ENCODE data around the gene CCDC33.
"Not testable (repeated sequence)": the region's sequence is repeated elsewhere in the genome, so short reads cannot be mapped to it uniquely, and the experiment has no call there.

Gene CCDC33

DNA sequence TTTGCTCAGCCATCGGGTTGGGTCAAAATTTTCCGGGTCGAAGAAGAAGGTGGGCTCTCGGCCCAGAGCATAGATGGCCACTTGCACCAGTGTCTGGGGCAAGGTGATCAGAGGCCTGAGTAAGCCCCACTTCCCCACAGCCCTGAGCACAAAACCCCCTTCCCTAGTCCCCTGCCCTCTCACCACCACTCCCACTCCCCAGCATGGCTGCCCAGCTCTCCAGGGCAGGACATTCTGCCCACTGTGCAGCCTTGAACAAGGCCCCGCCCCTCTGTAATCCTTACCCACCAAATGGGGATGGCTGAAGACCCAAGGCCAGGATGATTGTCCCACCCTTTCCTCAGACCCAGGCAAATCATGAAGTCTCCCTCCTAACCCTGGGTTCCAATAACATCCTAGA lies 102.5 kb downstream of the CCDC33 start:
- DNase-seq, result no peak

DNA sequence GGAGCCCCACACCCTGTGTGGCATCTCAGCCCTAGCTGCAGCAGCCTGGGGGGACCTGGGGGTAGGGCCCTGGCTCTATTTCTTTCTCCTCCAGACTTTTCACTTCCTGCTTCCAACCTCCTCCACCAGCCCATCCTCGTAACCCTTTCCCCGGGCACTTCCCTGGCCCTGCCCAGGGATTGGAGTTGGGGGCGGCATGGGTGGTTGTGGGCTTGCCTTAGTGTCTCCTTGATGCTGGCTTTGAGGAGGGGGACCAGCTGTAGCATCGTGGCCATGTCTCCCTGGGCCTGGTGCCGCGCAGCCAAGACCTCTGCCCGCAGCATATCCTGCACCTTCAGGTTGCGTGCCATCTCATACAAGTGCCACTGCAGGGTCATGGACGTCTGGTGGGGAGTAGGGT lies 103.2 kb downstream of the CCDC33 start:
- DNase-seq, result no peak

DNA sequence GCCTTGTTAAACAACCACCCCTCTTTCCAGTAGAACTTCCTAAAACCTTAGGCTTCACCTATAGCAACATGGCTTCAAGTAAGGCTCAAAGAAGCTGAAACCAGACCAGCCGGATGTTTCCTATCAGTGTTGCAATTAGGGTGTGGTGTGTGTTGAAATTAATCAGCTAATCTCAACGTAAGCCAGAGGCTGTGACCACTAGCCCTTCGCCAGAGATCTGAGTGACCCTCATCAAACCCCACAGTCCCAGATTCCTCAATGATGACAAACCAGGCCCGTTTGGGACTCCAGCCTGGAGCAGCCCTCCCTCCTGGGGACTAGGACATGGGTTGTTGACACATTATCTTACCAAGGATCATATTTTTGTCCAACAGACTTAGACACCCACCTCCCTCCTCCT lies 104.0 kb downstream of the CCDC33 start:
- DNase-seq, result no peak

DNA sequence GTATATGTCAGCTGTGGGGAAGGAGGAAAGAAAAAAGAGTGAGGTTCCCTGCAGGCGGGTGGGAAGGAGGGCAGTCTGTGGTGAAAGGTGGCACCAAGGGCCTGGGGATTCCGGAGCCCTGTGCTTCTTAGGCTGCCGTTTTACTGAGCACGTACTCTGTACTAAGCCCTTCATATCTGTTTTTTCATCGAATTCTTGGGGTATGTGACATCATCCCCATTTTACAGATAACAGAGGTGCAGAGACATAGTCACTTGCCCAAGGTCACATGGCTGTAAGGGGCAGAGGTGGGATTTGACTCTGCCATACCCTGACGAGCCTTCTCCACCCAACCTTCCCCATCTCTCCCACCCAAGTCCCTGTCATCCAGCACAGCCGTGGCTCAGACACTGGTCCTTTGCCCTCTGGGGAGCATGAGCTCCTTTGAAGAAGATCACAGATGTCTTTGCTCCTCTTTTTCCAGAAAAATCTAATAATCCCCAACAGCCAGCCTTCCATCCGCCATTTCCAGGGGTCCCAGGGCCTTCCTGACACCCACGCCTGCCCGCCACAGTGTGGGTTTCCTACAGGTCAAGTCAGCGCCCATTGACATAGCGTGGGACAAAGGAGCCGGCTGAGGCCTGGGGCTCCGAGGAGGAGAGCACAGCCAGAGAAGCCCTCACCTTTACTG lies 107.1 kb downstream of the CCDC33 start:
- DNase-seq, result no peak

DNA sequence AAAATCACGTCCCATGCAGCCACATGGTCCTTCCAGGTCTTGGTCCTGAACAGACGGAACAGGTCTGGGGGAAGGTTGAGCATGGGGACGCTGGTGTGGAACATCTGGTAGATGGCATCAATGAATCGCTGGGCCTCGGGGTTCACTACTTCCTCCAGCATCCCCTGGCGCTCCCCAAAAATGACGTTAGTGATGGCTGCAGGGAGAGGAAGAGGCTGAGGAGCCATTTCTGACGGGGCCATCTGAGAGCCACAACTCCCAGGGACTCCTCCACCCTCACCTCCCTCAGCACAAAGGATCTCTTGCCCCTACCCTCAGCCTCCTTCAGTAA lies 107.6 kb downstream of the CCDC33 start:
- DNase-seq, result no peak

DNA sequence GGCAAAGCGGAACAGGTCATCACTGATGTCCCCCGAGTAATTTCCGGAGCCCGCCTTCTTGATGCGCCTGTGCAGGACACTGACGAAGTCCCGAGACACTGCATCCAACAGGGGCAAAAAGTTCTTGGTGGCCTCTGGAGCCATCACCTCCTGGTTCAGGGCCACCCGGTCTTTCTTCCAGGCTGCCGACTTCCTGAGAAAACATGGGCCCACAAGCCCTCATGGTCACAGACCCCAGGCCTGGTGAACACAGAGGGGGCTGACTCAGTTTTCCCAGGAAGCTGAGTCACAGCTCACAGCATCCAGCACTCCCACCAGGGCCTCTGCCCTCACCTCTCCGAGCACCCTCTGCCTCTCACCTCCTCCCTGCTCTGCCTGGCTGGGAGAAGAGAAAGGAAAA lies 108.9 kb downstream of the CCDC33 start:
- no peak for DNase-seq

DNA sequence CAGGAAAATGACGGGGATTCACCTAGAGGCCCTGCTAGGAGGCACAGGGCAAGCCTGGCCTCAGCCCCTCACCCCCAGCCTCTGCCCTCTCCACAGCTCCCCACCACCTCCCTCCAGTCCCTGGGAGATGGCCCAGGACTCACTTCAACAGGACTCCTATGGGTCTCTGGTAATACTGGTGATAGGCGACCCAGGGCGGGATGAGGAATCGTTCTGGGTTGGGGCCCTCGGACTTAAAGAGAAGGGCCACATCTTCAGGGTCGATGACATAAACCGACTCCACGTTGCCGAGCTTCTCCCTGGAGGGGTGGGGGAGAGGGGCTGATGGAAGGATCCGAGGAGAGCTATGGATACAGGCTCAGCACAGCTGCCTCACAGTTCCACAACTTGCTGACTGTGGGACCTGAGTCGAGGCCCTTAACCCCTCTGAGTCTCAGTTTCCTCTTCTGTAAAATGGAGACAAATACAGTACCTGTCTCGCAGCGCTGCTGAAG lies 111.7 kb downstream of the CCDC33 start:
- DNase-seq, result no peak

DNA sequence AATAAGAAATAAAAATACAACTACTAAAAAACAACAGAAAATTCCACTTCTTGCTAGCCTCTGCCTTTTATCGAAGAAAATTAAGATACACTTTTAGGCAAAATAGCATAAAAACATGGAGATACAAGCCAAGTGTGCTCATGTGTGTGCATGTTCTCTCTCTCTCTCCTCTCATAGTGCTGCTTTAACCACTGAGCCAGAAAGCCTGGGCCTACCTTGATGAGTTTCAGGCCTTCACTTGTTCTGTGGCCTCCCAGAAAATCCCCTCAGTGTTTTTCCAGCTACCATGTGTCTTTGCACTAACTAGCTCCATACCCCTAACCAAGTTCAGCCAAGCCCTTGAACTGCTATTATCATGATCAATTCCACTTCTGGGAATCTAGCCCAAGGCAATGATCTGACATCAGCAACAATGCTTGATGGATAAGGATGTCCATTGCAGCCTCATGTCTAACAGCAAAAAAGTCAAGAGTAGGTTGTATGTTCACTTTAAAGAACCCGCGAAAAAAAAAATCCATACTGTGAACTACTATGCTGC lies 113.2 kb downstream of the CCDC33 start:
- DNase-seq, result no peak

DNA sequence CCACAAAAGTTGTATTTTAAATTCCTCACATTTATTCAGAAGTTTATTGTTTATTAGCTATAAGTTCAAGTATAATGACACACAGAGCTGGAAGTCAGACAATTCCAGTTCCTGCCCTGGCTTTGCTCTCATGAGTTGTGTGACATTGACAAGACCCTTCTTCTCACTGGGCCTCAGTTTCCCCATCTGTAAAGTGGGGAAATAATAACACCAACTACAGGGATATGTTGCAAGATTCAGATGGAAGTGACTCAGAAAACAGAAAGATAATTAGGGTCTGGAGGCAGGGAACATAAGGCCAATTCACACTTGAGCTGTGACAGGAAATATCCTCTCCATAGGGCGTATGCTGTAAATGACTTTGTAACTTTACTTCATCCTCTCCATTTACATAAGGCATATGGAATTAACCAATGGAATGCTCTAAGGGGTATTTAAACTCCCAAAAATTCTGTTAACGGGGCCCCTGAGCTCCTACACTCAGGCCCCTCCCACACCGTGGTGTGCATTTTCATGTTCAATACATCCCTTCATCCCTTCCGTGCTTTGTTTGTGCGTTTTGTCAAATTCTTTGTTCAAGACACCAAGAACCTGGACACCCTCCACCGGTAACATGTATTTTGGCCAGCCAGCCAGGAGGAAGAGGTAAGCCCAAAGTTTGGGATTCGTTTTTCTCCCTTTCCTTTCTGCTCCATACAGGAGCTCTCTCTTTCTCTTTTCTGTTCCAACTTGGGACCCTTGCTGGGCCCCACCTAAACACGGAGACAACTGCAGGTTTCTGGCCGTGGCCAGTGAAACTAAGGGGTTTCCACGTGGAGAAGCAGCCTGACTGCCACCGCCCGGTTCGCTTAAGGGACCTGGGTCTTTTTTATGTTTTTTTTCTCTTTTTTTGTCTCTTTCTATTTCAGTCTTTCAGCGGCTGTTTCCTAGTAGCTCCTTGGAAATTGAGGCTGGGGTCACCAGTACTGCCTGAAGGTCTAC lies 114.5 kb downstream of the CCDC33 start:
- no peak for DNase-seq

DNA sequence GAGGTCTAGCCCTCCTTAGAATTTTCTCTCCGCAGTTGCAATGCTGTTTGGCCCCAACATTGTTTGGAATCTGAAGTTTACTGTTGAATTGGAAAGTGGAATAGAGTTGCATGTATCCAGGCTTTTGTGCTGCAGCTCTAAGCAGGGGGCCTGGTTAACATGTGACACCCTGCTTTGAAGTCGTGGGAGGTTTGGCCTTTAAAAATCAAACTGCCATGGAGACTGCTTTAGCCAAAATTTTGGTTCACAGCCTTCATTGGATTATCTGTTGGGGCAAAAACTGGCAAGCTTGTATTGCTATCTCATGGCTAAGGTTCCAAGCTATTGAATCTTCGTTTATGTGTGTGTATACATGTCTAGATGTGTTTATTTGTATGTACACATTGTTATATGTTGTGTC lies 115.5 kb downstream of the CCDC33 start:
- DNase-seq, result no peak

DNA sequence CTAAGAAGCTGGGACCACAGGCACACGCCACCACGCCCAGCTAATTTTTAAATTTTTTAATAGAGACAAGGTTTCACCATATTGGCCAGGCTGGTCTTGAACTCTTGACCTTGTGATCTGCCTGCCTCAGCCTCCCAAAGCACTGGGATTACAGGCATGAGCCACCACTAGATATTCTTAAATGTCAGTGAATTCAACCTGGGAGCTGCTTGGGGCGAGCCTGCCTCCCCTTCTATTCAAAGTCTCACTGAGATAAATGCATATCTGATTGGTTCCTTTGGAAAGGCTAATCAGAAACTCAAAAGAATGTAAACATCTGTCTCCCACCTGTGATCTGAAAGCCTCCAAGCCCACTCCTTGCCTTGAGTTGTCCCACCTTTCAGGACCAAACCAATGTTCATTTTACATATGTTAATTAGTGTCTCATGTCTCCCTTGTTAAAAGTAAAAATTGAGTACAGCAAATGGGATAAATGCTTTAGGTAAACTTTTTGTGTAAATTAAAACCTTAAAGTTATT lies 116.3 kb downstream of the CCDC33 start:
- no peak for DNase-seq

DNA sequence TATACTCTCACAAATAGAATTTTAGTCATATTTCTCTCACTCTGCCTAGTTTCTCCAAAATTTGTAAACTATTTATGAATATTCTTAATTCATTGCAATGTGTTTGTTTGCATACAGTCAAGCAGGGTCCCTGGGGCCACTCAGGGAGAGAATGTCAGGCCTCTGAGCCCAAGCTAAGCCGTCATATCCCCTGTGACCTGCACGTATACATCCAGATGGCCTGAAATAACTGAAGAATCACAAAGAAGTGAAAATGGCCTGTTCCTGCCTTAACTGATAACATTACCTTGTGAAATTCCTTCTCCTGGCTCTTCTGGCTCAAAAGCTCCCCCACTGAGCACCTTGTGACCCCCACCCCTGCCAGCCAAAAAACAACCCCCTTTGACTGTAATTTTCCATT lies 117.9 kb downstream of the CCDC33 start:
- DNase-seq, result not testable (repeated sequence)

DNA sequence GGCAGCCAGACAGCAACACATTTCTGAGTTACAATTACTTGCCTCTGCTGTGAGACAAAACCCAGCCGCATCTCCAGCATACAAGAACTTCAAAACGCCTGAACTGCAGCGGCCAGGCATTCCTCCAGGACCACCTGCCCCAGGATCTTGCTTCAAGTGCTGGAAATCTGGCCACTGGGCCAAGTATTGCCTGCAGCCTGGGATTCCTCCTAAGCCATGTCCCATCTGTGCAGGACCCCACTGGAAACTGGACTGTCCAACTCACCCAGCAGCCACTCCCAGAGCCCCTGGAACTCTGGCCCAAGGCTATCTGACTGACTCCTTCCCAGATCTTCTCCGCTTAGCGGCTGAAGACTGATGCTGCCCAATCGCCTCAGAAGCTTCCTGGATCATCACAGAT lies 119.9 kb downstream of the CCDC33 start:
- not testable (repeated sequence) for DNase-seq

DNA sequence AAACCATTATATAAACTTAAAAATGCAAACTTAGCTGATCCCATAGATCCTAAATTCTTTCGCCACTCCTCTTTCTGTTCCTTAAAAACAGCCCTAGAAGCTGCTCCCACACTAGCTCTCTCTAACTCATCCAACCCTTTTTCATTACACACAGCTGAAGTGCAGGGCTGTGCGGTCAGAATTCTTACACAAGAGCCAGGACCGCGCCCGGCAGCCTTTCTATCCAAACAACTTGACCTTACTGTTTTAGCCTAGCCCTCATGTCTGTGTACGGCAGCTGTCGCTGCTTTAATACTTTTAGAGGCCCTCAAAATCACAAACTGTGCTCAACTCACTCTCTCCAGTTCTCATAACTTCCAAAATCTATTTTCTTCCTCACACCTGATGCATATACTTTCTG lies 121.4 kb downstream of the CCDC33 start:
- not testable (repeated sequence) for DNase-seq

DNA sequence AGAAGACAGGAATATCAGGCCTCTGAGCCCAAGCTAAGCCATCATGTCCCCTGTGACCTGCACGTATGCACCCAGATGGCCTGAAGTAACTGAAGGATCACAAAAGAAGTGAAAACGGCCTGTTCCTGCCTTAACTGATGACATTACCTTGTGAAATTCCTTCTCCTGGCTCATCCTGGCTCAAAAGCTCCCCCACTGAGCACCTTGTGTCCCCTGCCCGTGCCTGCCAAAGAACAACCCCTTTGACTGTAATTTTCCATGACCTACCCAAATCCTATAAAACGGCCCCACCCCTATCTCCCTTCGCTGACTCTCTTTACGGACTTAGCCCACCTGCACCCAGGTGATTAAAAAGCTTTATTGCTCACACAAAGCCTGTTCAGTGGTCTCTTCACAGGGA lies 123.2 kb downstream of the CCDC33 start:
- not testable (repeated sequence) for DNase-seq

DNA sequence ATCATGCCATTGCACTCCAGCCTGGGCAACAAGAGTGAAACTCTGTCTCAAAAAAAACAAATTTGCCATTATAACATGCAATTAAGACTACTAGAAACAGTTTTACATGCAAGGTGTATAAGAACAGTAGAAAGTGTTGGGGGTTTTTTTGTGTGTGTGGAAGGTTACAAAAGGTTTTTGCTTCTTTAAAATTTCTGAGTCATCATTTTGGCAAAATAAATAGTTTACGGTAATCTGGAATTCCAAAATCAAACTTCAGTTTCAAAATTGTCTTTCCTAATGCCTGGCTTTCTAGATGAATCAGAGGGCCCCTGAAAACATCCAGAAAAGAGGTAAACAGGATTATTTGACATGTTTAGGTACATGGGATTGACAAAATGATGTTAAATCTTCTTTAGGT lies 124.7 kb downstream of the CCDC33 start:
- not testable (repeated sequence) for DNase-seq

DNA sequence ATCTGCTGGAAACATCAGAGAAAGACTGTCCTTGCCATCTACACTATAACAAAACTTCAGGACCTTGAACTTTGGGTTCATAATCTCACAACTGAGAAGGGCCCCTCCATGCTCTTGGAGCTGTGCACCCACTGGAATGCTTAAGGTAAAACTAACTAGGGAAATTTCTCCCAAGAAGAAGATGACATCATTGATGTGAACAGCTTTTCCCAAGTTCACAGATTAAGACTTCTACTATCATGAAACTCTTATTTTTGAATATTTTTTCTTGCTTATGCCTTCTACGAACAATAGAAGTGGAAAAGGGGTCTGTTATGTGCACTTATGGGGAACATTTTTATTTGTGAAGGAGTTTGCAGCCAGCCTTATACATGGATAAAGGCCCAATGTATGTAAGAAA lies 126.4 kb downstream of the CCDC33 start:
- no peak for DNase-seq

DNA sequence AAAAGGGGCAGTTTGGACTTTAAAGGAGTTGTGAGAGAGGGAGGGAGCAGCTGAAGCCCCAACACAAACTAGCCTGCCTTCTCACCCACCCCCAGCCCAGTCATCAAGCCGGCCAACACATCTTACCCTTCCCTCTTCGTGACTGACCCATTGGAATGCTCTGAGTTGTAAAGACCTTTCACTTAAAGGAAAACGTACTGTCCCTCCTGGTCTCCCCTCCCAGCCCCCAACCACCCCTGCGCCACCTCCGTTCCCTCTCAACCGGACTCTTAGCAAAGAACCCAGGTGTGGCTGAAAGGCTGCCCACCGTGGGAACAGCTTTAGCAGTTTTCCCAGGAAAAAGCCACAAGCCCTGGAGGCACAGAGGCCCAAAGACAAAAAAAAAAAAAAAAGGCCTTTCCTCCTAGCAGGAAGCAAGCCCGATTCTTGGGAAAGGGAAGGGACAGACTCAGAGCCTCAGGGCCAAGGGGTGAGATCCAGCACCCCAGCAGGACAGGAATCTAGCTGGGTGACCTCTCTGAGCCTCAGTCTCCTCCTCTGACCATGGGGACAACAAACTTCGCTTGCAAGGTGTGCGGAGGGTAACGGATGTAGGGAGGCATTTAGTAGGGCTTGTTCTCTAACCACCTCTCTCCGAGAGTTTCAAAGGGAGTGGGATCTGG lies 128.9 kb downstream of the CCDC33 start:
- DNase-seq, result no peak

DNA sequence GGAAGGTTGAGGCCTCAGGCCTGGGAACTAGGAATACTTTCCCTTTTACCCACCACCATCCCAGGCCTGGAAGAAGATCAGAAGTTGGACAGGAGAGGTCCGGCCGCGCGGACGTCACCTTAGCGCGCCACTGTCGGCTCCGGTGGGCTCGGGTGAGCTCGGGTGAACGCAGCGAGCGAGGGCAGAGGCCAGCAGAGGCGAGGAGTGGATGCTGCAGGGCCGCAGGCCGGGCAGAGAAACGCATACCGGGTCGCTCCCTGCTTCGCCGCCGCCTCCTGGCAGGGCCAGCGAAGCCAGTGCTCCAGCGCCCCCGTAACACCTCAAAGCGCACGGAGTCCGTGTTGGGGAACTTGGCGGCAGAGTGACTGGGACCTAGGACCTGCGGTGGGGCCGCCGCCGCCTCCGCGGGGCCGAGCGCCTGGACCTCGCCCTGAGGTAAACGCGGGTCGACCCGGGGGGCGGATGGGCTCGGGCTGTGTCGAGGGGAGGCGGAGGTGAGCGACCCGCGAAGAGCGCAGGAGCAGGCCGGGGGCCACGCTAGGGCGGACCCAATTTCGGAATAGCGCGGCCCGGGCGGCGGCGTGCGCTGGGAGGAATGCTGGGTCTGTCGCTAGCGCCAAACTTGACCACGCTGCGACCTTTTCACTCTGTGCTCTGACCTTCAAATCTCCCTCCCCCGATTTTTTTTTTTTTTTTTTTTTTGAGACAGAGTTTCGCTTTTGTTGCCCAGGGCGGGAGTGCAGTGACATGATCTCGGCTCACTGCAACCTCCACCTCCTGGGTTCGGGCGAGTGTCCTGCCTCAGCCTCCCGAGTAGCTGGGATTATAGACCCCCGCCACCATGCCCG lies 129.7 kb downstream of the CCDC33 start:
- DNase-seq, result no peak

DNA sequence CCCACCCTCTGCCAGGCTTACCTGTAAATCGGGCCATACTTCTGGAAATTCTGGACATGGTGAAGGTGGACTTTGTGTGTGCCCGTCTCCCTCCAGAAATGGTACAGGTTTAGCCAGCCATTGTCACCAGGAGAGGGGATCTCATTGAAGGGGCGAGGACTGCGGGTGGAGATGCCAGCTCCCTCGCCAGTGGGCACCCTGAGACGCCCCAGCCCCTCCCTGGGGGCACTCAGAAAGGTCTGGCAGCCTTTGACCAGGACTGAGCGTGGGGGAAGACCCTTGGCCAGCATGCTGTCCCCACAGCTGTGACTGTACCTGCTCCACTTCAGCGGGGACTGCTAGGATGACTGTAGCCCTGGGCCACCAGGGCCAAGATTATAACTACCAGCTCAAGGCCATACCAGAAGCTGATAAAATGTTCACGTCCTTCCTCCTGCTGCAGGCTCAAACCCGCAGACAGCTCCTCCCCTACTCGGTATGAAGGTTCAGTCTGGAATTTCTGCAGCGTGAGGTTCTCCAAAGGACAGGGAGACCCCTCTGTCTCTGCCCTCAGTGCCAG lies 131.2 kb downstream of the CCDC33 start, which contains the start of gene CYP11A1:
TSS of gene CYP11A1 (minus strand) at position 351 of the 559 bp plus-strand sequence. CDS start at position 290, 61 bp downstream.
- DNase-seq, result no peak

DNA sequence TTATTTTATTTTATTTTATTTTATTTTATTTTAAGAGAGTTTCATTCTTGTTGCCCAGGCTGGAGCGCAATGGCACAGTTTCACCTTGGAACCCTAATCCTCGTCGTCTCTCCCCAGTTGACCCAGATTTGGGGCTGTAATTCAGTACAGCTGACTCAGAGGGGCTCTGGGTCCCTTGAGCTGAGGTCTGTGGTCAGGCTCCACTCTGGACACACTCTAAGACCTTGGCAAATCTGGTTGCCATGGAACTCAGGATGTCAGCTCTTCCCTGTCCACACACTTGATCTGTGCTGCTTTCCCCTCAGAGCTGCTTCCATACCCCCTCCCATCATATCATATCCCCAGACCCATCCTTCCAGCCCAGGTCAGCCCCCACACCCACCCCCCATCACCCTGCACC lies 132.0 kb downstream of the CCDC33 start:
- DNase-seq, result no peak

All from NCI-H1092 treated with DMSO at 0.1 percent for 48 hours (cell line).